GM12892 (cell line): ENCODE data around the gene PIN4. TPM values are rescaled to one million over a fixed set of nuclear protein-coding genes. Genes with fewer than 3 reads are reported as not detected.

Experiments
- DNase-seq: peaks from one replicate; pipeline ENCODE4 v3.0.0; 2011; ENCODE audit not compliant: insufficient read length
- FAIRE-seq: peaks from 2 replicates; lab custom pipeline; 2011; peaks lifted over from hg19 to GRCh38; lab: Jason Lieb, UNC
- POLR2A ChIP-seq: IDR thresholded peaks from 2 replicates; pipeline ENCODE4 v1.6.1; 2011; ENCODE audit warnings: low read depth, low read length, control low read depth
- POLR2AphosphoS5 ChIP-seq: IDR thresholded peaks from 2 replicates; pipeline ENCODE4 v1.6.1; 2011; ENCODE audit warnings: low read depth, low read length, control low read depth
- TAF1 ChIP-seq: IDR thresholded peaks from 2 replicates; pipeline ENCODE4 v1.6.1; 2011; ENCODE audit warnings: low read depth, mild to moderate bottlenecking, control low read depth, low read length, borderline replicate concordance
- polyA plus RNA-seq: library from polyadenylated mRNA; unstranded; fragments of >200 nt; gene quantifications from one replicate; pipeline ENCODE4 v1.2.1, GENCODE V29; 2012; ENCODE audit warnings: missing spikeins, inconsistent platforms; ENCODE audit not compliant: missing spikeins

Gene PIN4
- polyA plus RNA-seq, result 46.5 TPM

GRCh38 chrX:72181178-72182125 lies at the start of gene PIN4:
Gene PIN4 (plus strand): TSS chrX:72181757. CDS start chrX:72181786, 29 bp downstream.
- DNase-seq, result peak; percentile 79
- TF ChIP-seq POLR2AphosphoS5 (peak; percentile 54), POLR2A (peak; percentile 55), TAF1 (0 out of 2 replicates have a peak, but pooled peaks have one; percentile 55)
- FAIRE-seq, result peak; percentile 98

- DNase-seq, result no peak
- TF ChIP-seq POLR2AphosphoS5, result no peak
- FAIRE-seq, result no peak
Measured at GRCh38 chrX:72132456-72132855, 49.1 kb upstream of the PIN4 start.

GRCh38 chrX:72133851-72134546 lies 47.6 kb upstream of the PIN4 start:
- no peak for DNase-seq
- no peak for TF ChIP-seq TAF1
- no peak for FAIRE-seq

- FAIRE-seq, result no peak
- TF ChIP-seq POLR2A (no peak), POLR2AphosphoS5 (no peak), TAF1 (no peak)
- no peak for DNase-seq
Measured at GRCh38 chrX:72137846-72138495, 43.6 kb upstream of the PIN4 start.

- DNase-seq (no peak), FAIRE-seq (no peak)
- no peak for TF ChIP-seq POLR2AphosphoS5
- no peak for TF ChIP-seq POLR2A
- no peak for TF ChIP-seq TAF1
Measured at GRCh38 chrX:72139538-72139937, 42.0 kb upstream of the PIN4 start.

GRCh38 chrX:72141372-72142004 lies 40.1 kb upstream of the PIN4 start:
- TF ChIP-seq TAF1 (no peak), POLR2AphosphoS5 (no peak)
- no peak for DNase-seq
- FAIRE-seq, result no peak

- DNase-seq (no peak), FAIRE-seq (no peak)
- TF ChIP-seq POLR2A, result no peak
- no peak for TF ChIP-seq TAF1
- no peak for TF ChIP-seq POLR2AphosphoS5
Measured at GRCh38 chrX:72142094-72142793, 39.3 kb upstream of the PIN4 start.

- FAIRE-seq, result no peak
- DNase-seq, result no peak
Measured at GRCh38 chrX:72142794-72143608, 38.6 kb upstream of the PIN4 start.

GRCh38 chrX:72143609-72143907 lies 38.0 kb upstream of the PIN4 start:
- TF ChIP-seq POLR2A (no peak), POLR2AphosphoS5 (no peak), TAF1 (no peak)
- DNase-seq (no peak), FAIRE-seq (no peak)

More at GRCh38 chrX:72142794-72143608, 38.6 kb upstream of the PIN4 start:
- TF ChIP-seq POLR2AphosphoS5, result no peak
- TF ChIP-seq POLR2A, result no peak
- TF ChIP-seq TAF1, result no peak

GRCh38 chrX:72145181-72145580 lies 36.4 kb upstream of the PIN4 start:
- DNase-seq (no peak), FAIRE-seq (no peak)
- TF ChIP-seq POLR2A (no peak), TAF1 (no peak)
